GM18858 (cell line): ENCODE data around the gene GAS7.

Experiments
- ATAC-seq: cut with Tn5 transposase; IDR thresholded peaks from one replicate; pipeline ENCODE4 v1.9.1; 2021; ENCODE audit not compliant: unreplicated experiment

GAS7 gene

DNA sequence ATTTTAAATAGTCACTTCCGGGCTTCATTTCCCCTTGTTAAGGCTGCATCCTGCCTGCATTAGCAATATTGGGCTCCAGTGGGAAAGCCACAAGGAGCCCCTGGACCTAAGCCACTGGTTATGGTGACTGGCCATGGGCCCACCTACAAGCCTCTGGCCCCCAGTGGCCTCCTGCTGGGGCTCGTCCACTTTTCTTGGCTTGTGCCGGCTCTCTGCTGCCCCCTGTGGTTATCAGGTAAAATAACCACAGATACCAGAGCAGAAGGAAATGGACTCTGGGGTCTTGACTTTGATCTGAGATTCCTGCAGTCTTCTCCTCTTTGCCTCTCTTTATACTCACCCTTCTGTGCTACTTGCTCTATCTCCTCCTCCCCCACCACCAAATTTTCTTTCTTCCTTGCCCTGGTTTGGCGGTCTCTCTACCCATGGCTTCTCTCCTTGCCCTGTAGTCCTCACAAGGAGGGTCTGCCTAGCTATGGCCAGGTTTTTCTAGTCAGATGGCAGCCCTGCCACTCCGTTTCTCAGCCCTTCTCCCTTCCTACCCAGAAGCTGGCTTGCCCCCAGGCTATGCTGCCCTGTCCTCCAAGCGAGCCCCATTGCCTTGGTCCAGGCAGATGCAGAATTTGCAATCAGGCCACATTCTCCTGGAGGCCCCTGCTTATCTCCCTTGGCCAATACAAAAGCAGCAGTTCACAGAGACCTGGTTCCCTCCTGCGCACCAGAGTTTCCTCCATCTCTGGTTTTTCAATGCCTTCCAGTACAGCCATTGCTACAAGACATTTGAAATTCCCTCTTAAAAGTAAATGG is 210.4 kb downstream of the GAS7 start:
- ATAC-seq: no peak

- no peak for ATAC-seq
These were observed 211.5 kb downstream of the GAS7 start for GRCh38 chr17:9986754-9987382.

DNA sequence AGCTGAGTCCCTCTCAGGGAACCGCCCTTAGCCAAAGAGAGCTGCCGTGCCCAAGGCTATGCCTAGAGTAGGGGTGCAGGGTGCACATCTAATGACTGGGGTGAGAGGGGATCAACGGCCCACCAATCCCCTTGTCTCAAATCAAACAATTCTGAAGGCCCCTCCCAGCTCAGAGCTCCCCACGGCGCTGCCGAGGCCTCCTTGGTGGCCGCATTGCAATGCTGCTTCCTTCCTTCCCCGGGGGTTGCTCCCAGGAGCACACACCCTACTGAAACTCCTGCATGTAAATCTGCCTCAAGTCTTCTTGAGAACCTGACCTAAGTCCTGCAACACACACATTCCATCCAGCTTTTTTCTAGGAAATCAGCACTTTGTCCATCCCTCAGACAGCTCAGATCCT is 212.8 kb downstream of the GAS7 start:
- ATAC-seq: no peak

- no peak for ATAC-seq
These were observed 213.6 kb downstream of the GAS7 start for GRCh38 chr17:9984768-9985167.

DNA sequence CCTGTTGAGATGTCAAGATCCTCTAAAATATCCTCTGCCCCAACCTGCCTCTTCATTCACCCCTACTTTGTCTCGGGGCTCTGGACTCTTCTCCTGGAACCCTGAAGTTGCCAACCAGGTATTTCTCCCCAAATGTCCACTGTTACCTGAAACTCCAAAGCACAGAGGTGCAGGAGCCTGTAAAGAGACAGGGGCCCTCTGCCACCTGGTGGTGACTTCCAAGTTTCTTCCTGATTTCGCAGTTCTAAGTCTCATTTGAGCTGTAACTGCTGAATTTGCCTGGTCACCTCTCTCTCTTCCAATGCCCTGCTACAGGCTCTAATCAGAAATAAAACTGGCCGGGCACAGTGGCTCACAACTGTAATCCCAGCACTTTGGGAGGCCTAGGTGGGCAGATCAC is 216.2 kb downstream of the GAS7 start:
- ATAC-seq: no peak

GRCh38 chr17:9981344-9981915 is 217.0 kb downstream of the GAS7 start:
- ATAC-seq: no peak

DNA sequence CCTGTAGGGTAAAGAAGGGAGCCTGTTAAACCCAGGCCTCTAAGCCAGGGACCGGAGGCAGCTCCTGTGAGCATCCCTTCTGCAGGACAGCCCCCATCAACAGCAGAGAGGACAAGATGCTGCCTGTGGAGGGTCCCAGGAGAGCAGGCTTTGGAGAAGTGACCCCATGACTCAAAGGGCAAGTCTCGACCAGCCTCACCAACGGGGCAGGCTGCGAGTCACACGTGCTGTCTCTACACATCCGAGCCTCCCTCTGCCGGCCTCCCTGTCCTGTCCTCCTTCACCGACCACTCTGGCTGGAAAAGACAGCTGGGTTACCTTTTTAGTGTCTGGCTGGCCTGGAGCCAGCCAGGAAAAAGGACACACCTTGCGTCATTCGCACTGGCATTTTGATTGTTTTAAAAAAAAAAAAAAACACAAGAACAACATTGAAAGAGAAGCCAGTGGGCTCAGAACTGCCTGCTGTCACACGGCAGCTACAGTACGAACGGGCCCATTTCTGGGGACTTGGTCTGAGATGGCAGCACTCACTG is 218.9 kb downstream of the GAS7 start:
- ATAC-seq: no peak

- no peak for ATAC-seq
These were observed 221.2 kb downstream of the GAS7 start for GRCh38 chr17:9977180-9977575.

DNA sequence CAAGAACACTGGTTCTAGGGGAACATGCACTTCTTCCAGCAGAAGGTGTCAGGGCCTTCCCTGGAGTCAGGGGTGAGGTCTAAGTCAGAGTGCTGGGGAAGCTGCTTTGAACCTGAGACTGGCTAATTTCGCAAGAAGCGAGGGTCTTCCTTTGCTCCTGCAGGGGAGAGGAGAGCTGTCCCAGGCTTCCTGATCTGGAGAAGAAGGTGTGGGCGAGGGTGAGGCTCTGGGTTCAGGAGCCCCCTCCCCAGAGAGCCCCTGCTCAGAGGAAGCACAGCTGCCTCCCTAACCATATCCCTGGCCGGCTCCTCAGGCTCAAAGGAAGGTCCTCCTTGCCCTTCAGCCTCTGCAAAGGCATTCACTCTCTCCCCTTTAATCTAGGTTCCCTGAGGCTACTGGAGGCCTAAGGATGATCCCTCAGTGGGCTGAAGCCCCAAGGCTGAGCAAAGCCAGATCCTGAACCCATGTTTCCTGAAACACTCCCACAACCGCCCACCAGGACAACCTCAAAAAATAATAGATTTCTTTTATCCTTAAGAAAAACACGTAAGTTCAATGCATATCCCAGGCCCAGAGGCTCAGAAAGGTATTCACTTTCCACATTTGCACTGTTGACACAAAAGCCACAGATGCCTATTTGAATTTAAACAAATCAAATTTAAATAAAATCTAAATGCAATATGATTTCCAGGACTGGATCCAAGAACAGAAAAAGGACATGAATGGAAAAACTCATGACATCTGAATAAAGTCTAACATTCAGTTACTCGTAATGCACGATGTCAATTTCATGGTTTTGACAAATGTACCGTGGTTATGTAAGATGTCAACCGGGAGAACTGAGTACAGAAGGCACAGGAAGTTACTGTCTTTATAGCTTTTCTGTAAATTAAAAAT is 221.9 kb downstream of the GAS7 start:
- no peak for ATAC-seq

- ATAC-seq: no peak
These were observed 223.7 kb downstream of the GAS7 start for GRCh38 chr17:9974448-9975381.

- no peak for ATAC-seq
These were observed 224.5 kb downstream of the GAS7 start for GRCh38 chr17:9973669-9974447.

- ATAC-seq: no peak
These were observed 226.4 kb downstream of the GAS7 start for GRCh38 chr17:9971991-9972390.

DNA sequence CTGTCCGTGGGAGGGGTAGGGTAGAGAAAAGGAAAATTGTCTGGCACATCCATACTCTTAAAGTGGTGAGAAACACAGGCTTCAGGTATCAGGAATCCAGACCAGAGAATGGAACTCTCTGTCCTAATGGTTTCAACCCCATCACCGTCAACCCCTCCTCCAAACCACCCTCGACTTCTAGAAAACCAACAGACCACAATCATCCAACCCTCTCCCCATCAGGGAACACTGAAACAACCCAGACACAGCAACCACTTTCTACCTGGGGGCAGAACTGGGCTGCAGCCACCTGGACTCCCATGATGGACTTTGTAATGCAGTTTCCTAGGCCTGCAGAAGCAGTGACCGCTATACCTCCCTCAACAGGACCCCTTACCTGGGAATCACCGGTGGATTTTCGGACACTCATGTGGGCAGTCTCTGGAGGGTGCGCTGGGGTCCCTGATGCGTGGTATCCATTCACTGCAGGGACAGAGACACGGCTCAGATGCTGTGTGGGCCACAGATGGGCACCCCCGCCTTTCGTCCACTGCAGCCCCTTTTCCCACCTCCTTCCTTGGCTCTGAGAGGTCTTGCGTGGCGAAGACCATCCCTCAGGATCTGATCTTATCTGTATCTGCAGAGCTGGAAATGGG is 229.0 kb downstream of the GAS7 start:
- no peak for ATAC-seq

DNA sequence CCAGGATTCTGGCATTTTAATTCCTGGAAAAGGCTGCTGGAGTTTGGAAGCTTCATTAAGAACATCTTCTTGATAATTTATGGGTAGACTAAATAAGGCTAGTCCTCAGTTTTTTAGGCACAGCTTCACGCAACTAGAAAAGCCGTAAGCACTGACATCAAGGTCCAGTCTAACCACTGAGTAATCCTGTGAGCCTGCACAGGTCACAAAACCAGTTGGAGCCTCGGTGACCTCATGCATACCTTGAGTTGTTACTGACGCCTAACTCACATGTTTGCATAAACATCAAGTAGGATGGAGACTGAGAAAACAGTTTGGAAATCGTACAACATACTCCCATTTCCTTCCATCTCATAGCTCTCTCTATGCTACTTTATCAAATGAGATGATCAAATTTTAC is 229.5 kb downstream of the GAS7 start:
- no peak for ATAC-seq

- ATAC-seq: no peak
These were observed 230.4 kb downstream of the GAS7 start for GRCh38 chr17:9968008-9968407.

GRCh38 chr17:9959377-9959981 is 238.9 kb downstream of the GAS7 start:
- no peak for ATAC-seq

DNA sequence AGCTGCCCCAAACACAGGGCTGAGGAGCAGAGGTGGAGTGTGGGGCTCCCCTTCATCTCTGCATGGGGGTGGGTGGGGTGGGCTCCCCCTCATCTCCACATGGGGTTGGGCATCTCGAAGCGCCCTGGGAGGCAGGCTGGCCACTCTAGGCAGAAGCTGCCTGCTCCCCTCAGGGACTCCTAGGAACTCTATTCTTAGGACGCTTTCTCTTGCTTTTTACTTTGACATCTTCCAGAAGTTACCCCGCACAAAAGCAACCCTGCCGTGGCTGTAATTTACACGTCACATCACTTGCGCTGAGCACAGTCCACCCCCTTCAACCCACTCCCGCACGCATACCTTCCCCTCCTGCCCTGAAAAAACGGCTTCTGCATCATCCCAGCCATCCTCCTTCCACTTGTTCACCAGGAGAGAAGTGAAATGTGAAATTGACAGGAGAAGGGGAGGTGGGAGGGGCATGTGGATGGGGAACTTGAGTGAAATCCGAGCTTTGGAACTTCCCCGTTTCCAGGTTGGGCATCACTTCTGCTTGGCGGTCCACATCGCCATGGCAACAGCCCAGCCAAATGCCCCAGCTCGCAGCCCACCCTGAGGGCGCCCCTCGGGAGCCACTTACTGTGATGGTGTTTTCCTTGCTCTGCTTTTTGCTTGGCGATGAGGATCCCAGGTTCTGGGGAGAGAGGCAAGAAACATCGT is 239.7 kb downstream of the GAS7 start:
- ATAC-seq: no peak

DNA sequence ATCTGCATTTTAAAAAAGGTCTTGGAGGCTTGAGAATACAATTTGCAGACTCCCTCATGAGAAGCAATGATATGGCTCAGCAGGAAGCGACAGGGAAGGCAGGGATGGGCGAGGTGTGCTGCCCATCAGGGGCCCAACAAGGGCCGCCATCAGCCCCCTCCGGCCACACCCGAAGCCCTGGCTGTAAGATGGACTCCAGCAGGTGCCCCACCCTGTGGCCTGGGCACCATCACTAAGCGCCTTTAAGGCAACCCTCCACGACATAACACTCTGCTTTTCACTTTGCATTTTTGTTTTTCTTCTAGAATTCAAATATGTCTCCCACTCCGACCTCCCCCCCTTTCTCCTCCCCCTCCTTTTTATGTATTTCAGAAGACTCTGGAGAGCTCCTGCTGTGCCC is 241.2 kb downstream of the GAS7 start:
- ATAC-seq: no peak
